Left renal cortex interstitium (tissue), 4 donors: ENCODE data around the gene GPLD1. TPM values are rescaled to one million over a fixed set of nuclear protein-coding genes. Genes with fewer than 3 reads are reported as not detected.
A peak's percentile ranks its signal among the peaks of the same experiment; 100 is the strongest.

Experiments
- DNase-seq, 4 donors: peaks; one replicate each; pipeline ENCODE4 v3.0.0-alpha.2; 2013; ENCODE audit warnings: low read depth in 4 of 4, low spot score in 2 of 4, missing footprints in 1 of 4
- polyA plus RNA-seq, 4 donors: library from polyadenylated mRNA; unstranded; fragments of 120-200 nt; gene quantifications; one replicate each; pipeline ENCODE4 v1.2.1, GENCODE V29; 2013; ENCODE audit not compliant: insufficient read length in 4 of 4

Gene GPLD1
- polyA plus RNA-seq, 4 donors: 2.8 to 4.8 (median 3.8) TPM

DNA sequence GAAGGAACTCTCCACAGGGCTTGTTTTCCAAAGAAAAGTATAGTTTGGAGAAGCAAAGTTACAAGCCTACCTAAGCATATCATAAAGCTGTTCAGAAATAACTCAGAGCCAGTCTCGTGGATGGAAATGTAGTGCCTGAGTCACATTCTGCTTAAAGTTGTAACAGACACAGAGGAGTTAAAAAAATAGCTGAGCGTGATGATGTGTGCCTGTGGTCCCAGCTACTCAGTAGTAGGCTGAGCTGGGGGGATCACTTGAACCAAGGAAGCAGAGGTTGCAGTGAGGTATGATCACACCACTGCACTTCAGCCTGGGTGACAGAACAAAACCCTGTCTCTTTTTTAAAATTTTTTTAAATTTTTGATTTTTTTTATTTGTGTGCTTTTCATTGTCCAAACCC, 12.0 kb upstream of the GPLD1 start:
- DNase-seq: no peak

GRCh38 chr6:24500683-24501082, 11.3 kb upstream of the GPLD1 start:
- DNase-seq: no peak

DNA sequence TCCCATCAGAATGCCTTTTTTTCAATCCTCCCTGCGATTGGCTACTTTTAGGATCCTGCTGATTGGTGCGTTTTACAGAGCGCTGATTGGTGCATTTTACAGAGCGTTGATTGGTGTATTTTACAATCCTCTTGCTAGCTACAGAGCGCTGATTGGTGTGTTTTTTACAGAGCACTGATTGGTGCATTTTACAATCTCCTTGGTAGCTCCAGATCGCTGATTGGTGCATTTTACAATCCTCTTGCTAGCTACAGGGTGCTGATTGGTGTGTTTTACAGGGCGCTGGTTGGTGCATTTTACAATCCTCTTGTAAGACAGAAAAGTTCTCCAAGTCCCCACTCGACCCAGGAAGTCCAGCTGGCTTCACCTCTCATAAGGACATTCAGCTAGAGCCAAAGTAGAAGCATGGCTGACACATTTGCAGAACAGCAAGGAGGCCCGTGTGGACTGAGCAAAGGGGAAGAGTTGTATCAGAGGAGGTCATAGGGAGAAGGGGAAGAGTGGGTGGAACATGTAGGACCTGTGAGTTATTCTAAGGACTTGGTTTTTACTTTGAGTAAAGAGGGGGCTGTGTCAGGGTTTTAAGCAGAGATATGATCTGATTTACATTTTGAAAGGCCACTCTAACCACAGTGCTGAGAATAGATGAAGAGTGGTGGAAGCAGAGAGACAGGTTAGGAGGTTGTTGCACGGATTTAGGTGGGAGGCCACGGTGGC, 8.0 kb upstream of the GPLD1 start:
- DNase-seq: no peak

DNA sequence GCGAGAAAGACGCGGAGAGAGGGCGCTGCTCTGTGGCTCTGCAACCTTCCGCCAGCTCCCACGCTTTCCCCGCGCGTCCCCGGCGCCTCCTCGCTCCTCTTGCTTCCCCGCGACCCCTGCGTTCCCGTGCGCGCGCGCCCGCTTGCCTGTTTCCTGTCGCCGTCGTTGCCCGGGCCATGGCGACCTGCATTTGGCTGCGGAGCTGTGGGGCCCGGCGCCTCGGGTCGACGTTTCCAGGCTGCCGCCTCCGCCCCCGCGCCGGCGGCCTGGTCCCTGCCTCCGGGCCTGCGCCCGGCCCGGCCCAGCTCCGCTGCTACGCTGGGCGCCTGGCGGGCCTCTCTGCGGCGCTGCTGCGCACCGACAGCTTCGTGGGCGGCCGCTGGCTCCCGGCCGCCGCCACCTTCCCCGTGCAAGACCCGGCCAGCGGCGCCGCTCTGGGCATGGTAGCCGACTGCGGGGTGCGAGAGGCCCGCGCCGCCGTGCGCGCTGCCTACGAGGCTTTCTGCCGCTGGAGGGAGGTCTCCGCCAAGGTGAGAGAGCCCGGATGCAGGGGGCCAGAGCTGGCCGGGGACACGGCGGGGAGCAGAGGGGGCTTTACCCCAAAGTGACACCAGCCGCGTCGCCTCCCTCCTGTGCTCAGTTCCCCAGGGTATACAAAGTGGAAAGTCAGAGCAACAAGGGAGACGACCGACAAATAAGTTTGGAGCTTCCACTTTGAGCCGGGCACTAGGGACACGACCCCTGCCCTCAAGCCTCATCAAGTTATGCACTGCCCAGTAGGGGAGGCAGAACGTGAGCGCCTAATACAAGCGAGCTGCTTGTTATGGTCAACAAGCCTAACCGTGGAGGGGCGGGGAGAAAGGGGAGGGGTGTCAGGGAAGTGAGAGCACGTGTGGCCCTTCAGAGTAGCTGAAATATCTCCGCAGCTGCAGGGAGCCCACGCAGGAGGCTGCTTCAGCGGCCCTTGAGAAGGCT, 5.7 kb upstream of the GPLD1 start, which contains the start of gene ALDH5A1:
Gene ALDH5A1, plus strand, starts transcription at position 149 of the 975 bp plus-strand sequence. Its CDS starts 28 bp downstream, at position 177.
- DNase-seq: peak; percentile 52 to 68 (median 62)

GRCh38 chr6:24493945-24494820, 4.8 kb upstream of the GPLD1 start:
- DNase-seq: no peak

GRCh38 chr6:24492475-24492874, 3.1 kb upstream of the GPLD1 start:
- DNase-seq: no peak

DNA sequence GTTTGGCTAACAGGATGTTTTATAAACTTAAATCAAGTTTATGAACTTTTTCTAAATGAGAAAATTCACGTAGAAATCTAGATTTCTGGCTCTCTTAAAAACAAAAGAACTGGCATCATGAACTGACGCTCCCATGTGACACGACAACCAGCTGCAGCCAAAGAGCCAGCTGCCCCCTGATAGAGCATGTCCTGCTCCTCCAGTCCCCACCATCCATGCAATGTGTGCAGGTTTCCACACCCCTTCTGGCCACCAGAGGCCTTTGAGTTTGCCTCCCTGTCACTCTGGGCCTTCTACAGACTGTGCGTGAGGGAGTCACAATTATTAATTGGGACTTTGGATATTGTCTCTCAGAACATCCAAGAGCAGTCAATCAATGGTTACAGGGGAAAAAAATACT, 1.6 kb upstream of the GPLD1 start:
- DNase-seq: no peak

- no peak for DNase-seq
Measured at GRCh38 chr6:24489881-24490280, 503 bp upstream of the GPLD1 start.

DNA sequence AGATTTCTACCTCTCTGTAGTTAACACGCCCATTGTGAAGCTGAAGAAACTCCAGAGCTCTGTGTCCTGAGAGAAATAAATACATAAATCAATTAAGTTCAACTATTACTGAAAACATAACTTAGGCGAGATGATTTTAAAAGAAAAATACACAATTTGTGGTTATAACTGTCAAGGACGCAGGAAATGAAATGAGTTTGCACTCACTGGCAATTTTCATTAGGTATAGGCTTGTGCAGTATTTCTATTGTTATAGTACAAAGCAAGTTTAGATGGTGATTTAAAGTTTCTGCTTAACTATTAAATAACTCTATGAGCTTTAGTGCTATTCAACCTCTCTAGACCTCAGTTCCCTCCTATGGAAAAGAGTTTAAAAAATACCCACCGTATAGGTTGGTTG, 3.3 kb downstream of the GPLD1 start:
- no peak for DNase-seq

DNA sequence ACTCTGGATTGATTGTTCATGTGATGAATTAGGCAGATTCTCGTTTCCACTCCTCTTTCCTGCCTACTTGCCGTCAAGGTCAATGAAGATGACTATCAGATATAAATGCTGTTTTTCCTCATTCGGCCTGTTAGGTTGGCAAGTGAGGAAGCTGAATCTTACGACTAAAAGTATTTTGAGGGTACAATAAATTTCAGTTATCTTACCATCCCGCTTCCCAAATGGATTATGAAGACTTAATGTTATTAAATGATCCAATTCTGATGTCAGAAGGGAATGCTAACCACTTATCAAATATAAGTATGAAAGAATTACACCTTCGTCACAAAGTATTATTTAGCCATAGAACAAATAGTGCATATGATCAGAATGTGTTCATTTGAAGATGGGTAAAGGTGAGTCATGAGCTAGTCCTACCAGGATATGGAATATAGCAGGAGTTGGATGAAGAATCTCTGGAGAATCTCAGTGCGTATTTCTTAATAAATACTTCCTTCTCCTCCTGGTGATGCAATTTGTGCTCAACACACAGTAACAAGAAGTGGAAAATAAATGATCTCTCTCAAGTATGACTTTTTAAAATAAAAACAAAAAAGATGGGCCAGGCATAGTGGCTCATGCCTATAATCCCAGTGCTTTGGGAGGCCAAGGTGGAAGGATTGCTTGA, 4.6 kb downstream of the GPLD1 start:
- DNase-seq: no peak

GRCh38 chr6:24481449-24481848, 7.9 kb downstream of the GPLD1 start:
- DNase-seq: no peak

GRCh38 chr6:24480705-24481104, 8.7 kb downstream of the GPLD1 start:
- no peak for DNase-seq

DNA sequence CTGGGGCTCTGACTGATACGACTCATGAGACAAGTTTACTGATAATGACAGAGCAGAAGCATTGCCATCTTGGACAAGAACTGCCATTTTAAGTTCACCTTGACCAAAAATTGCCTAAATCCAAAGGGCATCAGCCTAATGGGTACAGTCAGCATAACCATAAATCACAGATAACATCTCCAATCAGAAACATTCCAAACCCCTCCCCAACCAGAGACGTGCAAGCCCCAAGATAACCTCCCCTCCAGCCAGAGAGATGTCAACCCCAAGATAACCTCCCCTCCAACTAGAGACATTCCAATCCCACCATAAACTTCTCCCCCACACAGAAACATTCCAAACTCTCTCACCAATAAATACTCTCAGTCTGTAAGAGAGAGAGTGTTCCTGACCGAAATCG, 10.5 kb downstream of the GPLD1 start:
- DNase-seq: no peak

DNA sequence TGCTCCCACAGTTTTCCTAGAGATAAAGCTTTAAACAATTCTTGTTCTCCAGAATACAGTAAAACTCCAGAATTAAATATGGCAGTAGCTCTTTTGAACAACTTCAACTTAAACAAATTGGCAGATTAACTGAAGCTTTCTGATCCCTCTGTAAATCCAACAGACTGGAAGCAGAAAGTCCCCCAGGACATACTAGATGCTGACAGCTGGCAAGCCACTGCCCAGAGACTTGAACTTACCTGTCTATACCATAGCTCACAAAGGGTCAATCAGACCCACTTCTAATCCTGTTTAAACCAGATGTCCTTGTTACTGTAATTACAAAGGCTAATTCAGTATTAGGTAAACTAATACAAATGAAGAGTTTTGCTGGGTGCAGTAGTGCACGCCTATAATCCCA, 12.3 kb downstream of the GPLD1 start:
- no peak for DNase-seq

DNA sequence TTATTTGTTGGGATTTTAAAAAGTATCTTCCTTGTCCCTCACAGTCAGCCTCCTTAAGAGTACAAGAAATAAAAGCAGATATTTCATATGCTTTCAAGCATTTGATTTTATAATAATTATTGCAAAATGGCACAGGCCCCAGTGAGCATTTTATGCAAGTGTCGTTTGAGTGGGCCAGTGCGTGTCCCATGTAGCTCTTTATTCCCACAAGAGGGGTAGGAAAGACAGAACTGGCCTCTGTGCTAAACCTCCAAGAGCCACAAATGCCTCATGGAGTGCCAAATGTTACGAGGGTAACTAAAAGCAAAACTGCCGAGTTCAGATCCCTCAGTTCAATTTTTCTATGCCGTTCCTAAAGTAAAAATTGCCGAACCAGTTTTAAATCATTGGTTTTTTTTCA, 12.7 kb downstream of the GPLD1 start:
- no peak for DNase-seq

DNA sequence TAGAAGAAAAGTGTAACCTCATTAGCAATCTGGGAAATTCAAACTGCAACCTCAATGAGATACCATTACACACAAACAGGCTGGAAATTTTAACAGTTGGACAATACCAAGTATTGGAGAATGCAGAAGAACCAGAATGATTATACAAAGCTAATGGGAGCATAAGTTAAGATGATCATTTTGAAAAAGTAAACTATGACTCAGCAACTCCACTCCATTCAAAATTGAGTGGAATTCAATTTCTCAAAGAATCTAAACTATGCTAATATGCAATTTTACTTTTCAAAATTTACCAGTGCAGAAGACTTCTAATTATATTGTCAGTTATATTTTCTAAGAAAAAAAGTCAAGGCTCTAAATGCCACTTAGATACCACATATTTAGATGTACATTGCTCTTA, 17.2 kb downstream of the GPLD1 start:
- DNase-seq: no peak

DNA sequence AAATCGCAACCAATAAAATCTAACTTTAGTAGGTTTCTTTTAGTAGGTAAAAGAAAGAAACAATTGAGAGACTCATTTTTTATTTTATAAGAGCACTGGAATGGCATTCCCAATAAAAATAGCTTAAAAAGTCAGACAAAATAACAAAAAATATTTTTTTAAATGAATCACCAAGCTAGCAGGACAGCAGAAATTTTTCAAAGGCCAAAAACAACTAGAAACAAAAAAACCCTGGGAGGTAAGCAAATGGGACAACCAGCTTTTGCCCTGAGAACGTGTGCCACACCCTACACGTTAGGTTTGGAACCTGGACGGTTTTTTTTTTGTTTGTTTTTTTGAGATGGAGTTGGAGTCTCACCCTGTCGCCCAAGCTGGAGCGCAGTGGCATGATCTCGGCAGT, 19.6 kb downstream of the GPLD1 start:
- DNase-seq: no peak

- no peak for DNase-seq
Measured at GRCh38 chr6:24464253-24465038, 24.9 kb downstream of the GPLD1 start.

DNA sequence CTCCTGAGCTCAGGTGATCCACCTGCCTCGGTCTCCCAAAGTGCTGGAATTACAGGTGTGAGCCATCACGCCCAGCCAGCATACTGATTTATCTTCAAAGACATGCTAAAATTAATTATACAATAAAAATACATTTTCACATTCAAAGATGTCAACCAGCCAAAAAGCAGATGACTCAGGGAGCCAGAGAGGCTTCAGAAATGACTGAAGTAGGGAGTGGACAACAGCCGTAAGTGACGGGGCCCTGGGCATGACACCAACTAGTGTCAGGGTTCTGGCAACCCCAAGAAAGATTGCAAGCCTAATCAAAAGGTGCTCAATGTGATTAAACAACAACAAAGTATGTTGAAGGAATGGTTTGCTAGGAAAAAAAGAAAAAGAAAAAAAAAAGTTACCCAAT, 28.4 kb downstream of the GPLD1 start:
- DNase-seq: no peak
